Upper lobe of right lung (tissue), 1 donor: ENCODE measurements around the gene MECP2. TPM values are rescaled to one million over a fixed set of nuclear protein-coding genes. Genes with fewer than 3 reads are reported as not detected.

Experiments
- ATAC-seq: fragments of 200-7000 bp; cut with Tn5 transposase; one replicate; pipeline ENCODE4 v1.9.1; 2020; ENCODE audit warnings: mild to moderate bottlenecking, moderate library complexity
- DNase-seq: peaks from one replicate; pipeline ENCODE4 v3.0.0-alpha.2; 2020
- H3K27ac ChIP-seq: fragments of 200-600 bp; one replicate; pipeline ENCODE4 v1.8.0; 2022
- H3K27me3 ChIP-seq: fragments of 200-600 bp; one replicate; pipeline ENCODE4 v1.8.0; 2022; ENCODE audit warnings: mild to moderate bottlenecking
- H3K36me3 ChIP-seq: fragments of 200-600 bp; one replicate; pipeline ENCODE4 v1.8.0; 2022
- H3K4me1 ChIP-seq: fragments of 200-600 bp; one replicate; pipeline ENCODE4 v1.8.0; 2022
- H3K4me3 ChIP-seq: fragments of 200-600 bp; one replicate; pipeline ENCODE4 v1.8.0; 2022; ENCODE audit warnings: mild to moderate bottlenecking
- H3K9me3 ChIP-seq: fragments of 200-600 bp; one replicate; pipeline ENCODE4 v1.8.0; 2022
- intact Hi-C: fragments of 100-400 bp; cut with DNase I; formaldehyde crosslinking; loops from one replicate; pipeline ENCODE4 v1.11.0; 2022
- total RNA-seq: library from RNA; stranded (reverse); fragmentation: NEBNext Ultra II Directional; extraction: Animal tissue kit (Norgen Biotek cat#: 25700); gene quantifications from one replicate; pipeline ENCODE4 v1.2.1, GENCODE V29; 2021
- TF ChIP-seq, protein P1 (sequence below): fragments of 200-600 bp; IDR thresholded peaks from one replicate; pipeline ENCODE4 v1.8.0; 2022; ENCODE audit warnings: antibody characterized with exemption
- donor health status: DM: no; HTN: yes; CAD: no; lungs with severe emphysema.

Gene MECP2
- total RNA-seq, 1 donor from 2014 or later, result 58.6 TPM

GRCh38 chrX:153993079-153993478 lies 104.4 kb downstream of the MECP2 start:
- DNase-seq (no peak), ATAC-seq (no peak)
- Histone ChIP-seq H3K27ac (no peak overlapping the region), H3K36me3 (no peaks in the 10 kb centered on the region), H3K4me3 (no peak overlapping the region), H3K4me1 (no peaks in the 10 kb centered on the region), H3K27me3 (no peaks in the 10 kb centered on the region), H3K9me3 (no peaks in the 10 kb centered on the region)
- intact Hi-C loops, result no loop called here
- TF ChIP-seq, protein P1, sequence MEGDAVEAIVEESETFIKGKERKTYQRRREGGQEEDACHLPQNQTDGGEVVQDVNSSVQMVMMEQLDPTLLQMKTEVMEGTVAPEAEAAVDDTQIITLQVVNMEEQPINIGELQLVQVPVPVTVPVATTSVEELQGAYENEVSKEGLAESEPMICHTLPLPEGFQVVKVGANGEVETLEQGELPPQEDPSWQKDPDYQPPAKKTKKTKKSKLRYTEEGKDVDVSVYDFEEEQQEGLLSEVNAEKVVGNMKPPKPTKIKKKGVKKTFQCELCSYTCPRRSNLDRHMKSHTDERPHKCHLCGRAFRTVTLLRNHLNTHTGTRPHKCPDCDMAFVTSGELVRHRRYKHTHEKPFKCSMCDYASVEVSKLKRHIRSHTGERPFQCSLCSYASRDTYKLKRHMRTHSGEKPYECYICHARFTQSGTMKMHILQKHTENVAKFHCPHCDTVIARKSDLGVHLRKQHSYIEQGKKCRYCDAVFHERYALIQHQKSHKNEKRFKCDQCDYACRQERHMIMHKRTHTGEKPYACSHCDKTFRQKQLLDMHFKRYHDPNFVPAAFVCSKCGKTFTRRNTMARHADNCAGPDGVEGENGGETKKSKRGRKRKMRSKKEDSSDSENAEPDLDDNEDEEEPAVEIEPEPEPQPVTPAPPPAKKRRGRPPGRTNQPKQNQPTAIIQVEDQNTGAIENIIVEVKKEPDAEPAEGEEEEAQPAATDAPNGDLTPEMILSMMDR, result no peak

- no peaks in the 10 kb centered on the region for H3K4me1 ChIP-seq
- no peaks in the 10 kb centered on the region for H3K36me3 ChIP-seq
- intact Hi-C loops, result no loop called here
- no peaks in the 10 kb centered on the region for H3K27me3 ChIP-seq
- DNase-seq, result no peak
- H3K9me3 ChIP-seq, result no peaks in the 10 kb centered on the region
- H3K4me3 ChIP-seq, result no peak overlapping the region
- H3K27ac ChIP-seq, result no peak overlapping the region
- TF ChIP-seq, protein P1, result no peak
- peak; percentile 47 for ATAC-seq
Measured at GRCh38 chrX:153992180-153992579, 105.3 kb downstream of the MECP2 start.

DNA sequence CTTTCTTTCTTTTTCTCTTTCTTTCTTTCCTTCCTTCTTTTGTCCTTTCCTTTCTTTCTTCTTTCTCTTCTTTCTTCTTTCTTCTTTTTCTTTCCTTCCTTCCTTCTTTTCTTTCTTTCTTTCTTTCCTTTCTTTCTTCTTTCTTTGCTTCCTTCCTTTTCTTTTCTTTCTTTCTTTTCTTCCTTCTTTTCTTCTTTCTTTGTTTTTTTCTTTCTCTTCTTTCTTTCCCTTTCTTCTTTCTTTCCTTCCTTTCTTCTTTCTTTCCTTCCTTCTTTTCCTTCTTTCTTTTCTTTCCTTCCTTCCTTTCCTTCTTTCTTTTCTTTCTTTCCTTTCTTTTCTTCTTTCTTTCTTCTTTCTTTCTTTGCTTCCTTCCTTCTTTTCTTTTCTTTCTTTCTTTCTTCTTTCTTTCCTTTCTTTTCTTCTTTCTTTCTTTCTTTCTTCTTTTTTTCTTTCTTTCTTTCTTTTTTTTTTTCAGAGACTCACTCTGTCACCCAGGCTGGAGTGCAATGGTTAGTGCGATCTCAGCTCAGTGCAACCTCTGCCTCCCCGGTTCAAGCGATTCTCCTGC lies 106.4 kb downstream of the MECP2 start:
- H3K9me3 ChIP-seq, result no peaks in the 10 kb centered on the region

DNA sequence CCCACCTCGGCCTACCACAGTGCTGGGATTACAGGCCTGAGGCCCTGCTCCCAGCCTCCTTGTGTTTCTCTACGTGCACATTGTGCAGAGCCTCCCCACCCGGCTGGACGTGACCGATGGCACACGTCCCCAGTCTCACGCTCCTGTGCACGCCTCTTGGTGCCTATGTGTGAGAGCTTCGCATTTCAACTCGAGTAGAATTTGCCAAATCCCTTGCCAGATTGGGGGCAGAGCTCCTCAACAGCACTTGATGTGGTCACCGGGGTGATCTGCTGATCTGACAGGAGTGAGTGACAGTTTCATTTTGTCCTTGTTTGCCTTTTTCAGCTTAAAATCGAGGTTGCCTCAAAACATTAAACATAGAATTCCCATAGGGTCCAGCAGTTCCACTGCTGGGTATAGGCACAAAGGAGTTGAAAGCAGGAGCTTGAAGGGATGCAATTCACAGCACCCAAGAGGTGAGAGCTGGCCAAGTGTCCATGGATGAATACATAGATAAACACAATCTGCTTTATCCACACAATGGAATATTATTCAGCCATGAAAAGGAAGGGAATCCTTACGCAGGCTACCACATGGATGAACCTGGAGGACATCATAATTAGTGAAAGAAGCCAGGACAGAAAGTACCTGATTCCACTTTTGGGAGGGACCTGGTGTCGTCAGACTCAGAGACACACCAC lies 107.4 kb downstream of the MECP2 start:
- DNase-seq (no peak), ATAC-seq (no peak)
- Histone ChIP-seq H3K27ac (no peak overlapping the region), H3K27me3 (no peaks in the 10 kb centered on the region), H3K9me3 (no peaks in the 10 kb centered on the region), H3K4me1 (peaks cover 3% of the 10 kb centered on the region), H3K4me3 (no peak overlapping the region), H3K36me3 (no peaks in the 10 kb centered on the region)
- intact Hi-C loops, result no loop called here
- TF ChIP-seq, protein P1, result no peak

More for the DNA sequence above, 106.4 kb downstream of the MECP2 start:
- Histone ChIP-seq H3K4me3 (no peak overlapping the region), H3K27ac (no peak overlapping the region), H3K27me3 (no peaks in the 10 kb centered on the region), H3K36me3 (no peaks in the 10 kb centered on the region), H3K4me1 (no peaks in the 10 kb centered on the region)
- TF ChIP-seq, protein P1, result no peak
- ATAC-seq (no peak), DNase-seq (no peak)
- intact Hi-C loops, result no loop called here

- no peak for DNase-seq
Measured at GRCh38 chrX:153988493-153988892, 109.0 kb downstream of the MECP2 start.

More at GRCh38 chrX:153988493-153988892, 109.0 kb downstream of the MECP2 start:
- no peak overlapping the region for H3K4me3 ChIP-seq
- H3K27ac ChIP-seq, result no peak overlapping the region
- no peaks in the 10 kb centered on the region for H3K36me3 ChIP-seq
- H3K4me1 ChIP-seq, result peaks cover 6% of the 10 kb centered on the region
- intact Hi-C loops, result no loop called here
- TF ChIP-seq, protein P1, result no peak
- no peaks in the 10 kb centered on the region for H3K9me3 ChIP-seq
- ATAC-seq, result no peak
- H3K27me3 ChIP-seq, result no peaks in the 10 kb centered on the region
